HEK293T (cell line): ENCODE data around the gene RGS10.

Source experiments
- CTCF ChIA-PET: fragments of 350-600 bp; formaldehyde crosslinking; extraction: SDS; loops from one replicate; lab custom pipeline; 2021; ENCODE audit warnings: antibody characterized with exemption, inconsistent platforms; lab: Yijun Ruan, JAX
- POLR2A ChIA-PET: fragments of 350-600 bp; formaldehyde crosslinking; extraction: SDS; loops from one replicate; lab custom pipeline; 2020; ENCODE audit warnings: antibody characterized with exemption, inconsistent platforms; lab: Yijun Ruan, JAX
- DNase-seq: peaks from one replicate; pipeline ENCODE4 v3.0.0; 2012; ENCODE audit warnings: mixed read lengths; ENCODE audit errors: extremely low spot score
- ARNT ChIP-seq: fragments of 450-650 bp; IDR thresholded peaks from 2 replicates; pipeline ENCODE4 v1.6.1; 2017; ENCODE audit warnings: mild to moderate bottlenecking
- BHLHE40 ChIP-seq: fragments of 450-650 bp; IDR thresholded peaks from 2 replicates; pipeline ENCODE4 v1.6.1; 2016; ENCODE audit warnings: mild to moderate bottlenecking, moderate library complexity, borderline replicate concordance
- CTBP1 ChIP-seq: fragments of 450-650 bp; IDR thresholded peaks from 2 replicates; pipeline ENCODE4 v1.6.1; 2016; ENCODE audit warnings: borderline replicate concordance
- ELF4 ChIP-seq: fragments of 450-650 bp; IDR thresholded peaks from 2 replicates; pipeline ENCODE4 v1.6.1; 2017; ENCODE audit warnings: antibody characterized with exemption
- FOXA1 ChIP-seq: fragments of 450-650 bp; IDR thresholded peaks from 2 replicates; pipeline ENCODE4 v1.6.1; 2016; ENCODE audit warnings: mild to moderate bottlenecking
- FOXK2 ChIP-seq: fragments of 450-650 bp; IDR thresholded peaks from 2 replicates; pipeline ENCODE4 v1.6.1; 2016; ENCODE audit warnings: mild to moderate bottlenecking
- FOXM1 ChIP-seq: fragments of 450-650 bp; IDR thresholded peaks from 2 replicates; pipeline ENCODE4 v1.6.1; 2017; ENCODE audit warnings: mild to moderate bottlenecking, borderline replicate concordance
- HDGF ChIP-seq: fragments of 450-650 bp; IDR thresholded peaks from 2 replicates; pipeline ENCODE4 v1.6.1; 2017; ENCODE audit warnings: antibody characterized with exemption, borderline replicate concordance
- L3MBTL2 ChIP-seq: fragments of 450-650 bp; conservative IDR thresholded peaks from 2 replicates; pipeline ENCODE4 v1.6.1; 2016; ENCODE audit warnings: mild to moderate bottlenecking
- LEF1 ChIP-seq: fragments of 450-650 bp; IDR thresholded peaks from 2 replicates; pipeline ENCODE4 v1.6.1; 2017; ENCODE audit warnings: mild to moderate bottlenecking, borderline replicate concordance
- NFRKB ChIP-seq: fragments of 450-650 bp; IDR thresholded peaks from 2 replicates; pipeline ENCODE4 v1.6.1; 2016; ENCODE audit warnings: mild to moderate bottlenecking, moderate library complexity
- PKNOX1 ChIP-seq: fragments of 450-650 bp; IDR thresholded peaks from 2 replicates; pipeline ENCODE4 v1.6.1; 2016
- SP1 ChIP-seq: fragments of 450-650 bp; IDR thresholded peaks from 2 replicates; pipeline ENCODE4 v1.6.1; 2017
- SUZ12 ChIP-seq: fragments of 450-650 bp; IDR thresholded peaks from 2 replicates; pipeline ENCODE4 v1.6.1; 2016; ENCODE audit warnings: mild to moderate bottlenecking
- TARDBP ChIP-seq: fragments of 450-650 bp; IDR thresholded peaks from 2 replicates; pipeline ENCODE4 v1.6.1; 2016
- ZNF384 ChIP-seq: fragments of 450-650 bp; IDR thresholded peaks from 2 replicates; pipeline ENCODE4 v1.6.1; 2016

The RGS10 gene

GRCh38 chr10:119494236-119495020 lies 48.1 kb downstream of the RGS10 start:
- CTCF ChIA-PET = interaction anchor here (0.5 to 1.0 kb wide), 3 partner anchors 56 to 1870 kb away, joined by 3 to 4 read pairs (median 3); no protein-coding TSS in a partner anchor
- POLR2A ChIA-PET = interaction anchor here (2.0 kb wide), 1 partner anchor 48 kb away, joined by 6 read pairs; the partner anchor contains the start of gene RGS10
- no peak for DNase-seq
- TF ChIP-seq L3MBTL2 = no peak
- TF ChIP-seq TARDBP = no peak
- TF ChIP-seq FOXK2 = no peak
- no peak for TF ChIP-seq SP1
- TF ChIP-seq ZNF384 = no peak
- no peak for TF ChIP-seq NFRKB
- no peak for TF ChIP-seq LEF1
- TF ChIP-seq FOXA1 = no peak
- TF ChIP-seq HDGF = no peak
- TF ChIP-seq BHLHE40 = no peak
- TF ChIP-seq FOXM1 = no peak
- no peak for TF ChIP-seq CTBP1
- no peak for TF ChIP-seq SUZ12
- TF ChIP-seq ELF4 = no peak

DNA sequence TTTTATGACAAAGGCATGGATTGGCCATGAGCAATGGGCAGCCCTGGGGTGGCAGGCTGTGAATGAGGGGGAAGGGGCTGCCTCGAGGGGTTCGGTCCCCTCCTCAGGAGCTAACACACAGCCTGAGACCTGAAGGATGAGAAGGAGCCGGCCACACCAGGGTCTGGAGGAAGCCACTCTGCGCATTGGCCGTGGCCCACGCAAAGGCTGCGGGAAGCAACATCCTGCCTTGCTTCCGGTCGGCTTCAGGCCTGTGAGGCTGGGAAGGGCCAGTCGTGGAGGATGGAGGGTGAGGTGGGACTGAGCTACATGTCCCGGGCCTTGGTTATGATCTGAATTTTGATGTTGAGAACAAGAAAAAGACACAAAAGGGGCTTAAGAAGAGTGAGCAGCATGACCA lies 49.4 kb downstream of the RGS10 start:
- POLR2A ChIA-PET = interaction anchor here (2.0 kb wide), 1 partner anchor 50 kb away, joined by 6 read pairs; the partner anchor contains the start of gene RGS10
- CTCF ChIA-PET = interaction anchor here (0.6 kb wide), 1 partner anchor 72 kb away, joined by 3 read pairs; no protein-coding TSS in a partner anchor
- TF ChIP-seq BHLHE40 (no peak), FOXM1 (no peak), L3MBTL2 (no peak), PKNOX1 (no peak), ARNT (no peak), SUZ12 (no peak)
- no peak for DNase-seq

- POLR2A ChIA-PET = no interaction called here
- no peak for TF ChIP-seq ARNT
- no peak for TF ChIP-seq SP1
- TF ChIP-seq FOXM1 = no peak
- TF ChIP-seq LEF1 = no peak
- TF ChIP-seq SUZ12 = no peak
- TF ChIP-seq FOXA1 = no peak
- no peak for TF ChIP-seq FOXK2
- no peak for TF ChIP-seq ZNF384
- no peak for TF ChIP-seq PKNOX1
- no peak for TF ChIP-seq TARDBP
- no peak for TF ChIP-seq BHLHE40
- no peak for TF ChIP-seq CTBP1
- TF ChIP-seq NFRKB = no peak
- no peak for TF ChIP-seq HDGF
- no peak for TF ChIP-seq L3MBTL2
- CTCF ChIA-PET = interaction anchor here (0.6 kb wide), 1 partner anchor 71 kb away, joined by 3 read pairs; no protein-coding TSS in a partner anchor
- no peak for DNase-seq
Observed at GRCh38 chr10:119491966-119492757, 50.4 kb downstream of the RGS10 start.

DNA sequence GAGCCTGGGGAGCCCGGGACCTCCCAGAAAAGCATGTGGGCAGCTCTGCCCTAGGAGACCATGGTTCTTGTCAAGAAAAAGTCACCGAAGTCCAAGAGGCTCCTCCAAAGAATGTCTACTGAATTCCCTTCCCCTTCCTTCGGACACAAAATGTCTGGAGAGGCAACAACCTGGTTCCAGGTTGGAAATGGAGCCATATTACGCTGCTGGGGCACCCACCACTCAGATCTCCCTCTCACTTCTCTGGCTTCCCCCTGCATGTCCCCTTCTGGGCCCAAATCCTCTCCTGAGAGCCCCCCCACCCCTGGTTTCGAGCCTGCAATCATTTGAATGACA lies 52.6 kb downstream of the RGS10 start:
- DNase-seq = no peak
- CTCF ChIA-PET = interaction anchor here (0.8 to 1.2 kb wide), 7 partner anchors 10 to 291 kb away, joined by 3 to 6 read pairs (median 4); no protein-coding TSS in a partner anchor
- TF ChIP-seq CTBP1 (no peak), FOXM1 (no peak)
- POLR2A ChIA-PET = interaction anchor here (0.6 to 1.0 kb wide), 3 partner anchors 13 to 157 kb away, joined by 3 read pairs; no protein-coding TSS in a partner anchor

GRCh38 chr10:119488675-119489074 lies 53.8 kb downstream of the RGS10 start:
- TF ChIP-seq FOXK2 = no peak
- no peak for TF ChIP-seq PKNOX1
- TF ChIP-seq BHLHE40 = no peak
- no peak for TF ChIP-seq ARNT
- TF ChIP-seq NFRKB = no peak
- TF ChIP-seq HDGF = no peak
- no peak for TF ChIP-seq L3MBTL2
- TF ChIP-seq SP1 = no peak

More at GRCh38 chr10:119488675-119489074, 53.8 kb downstream of the RGS10 start:
- POLR2A ChIA-PET = no interaction called here
- CTCF ChIA-PET = interaction anchor here (0.6 to 1.3 kb wide), 3 partner anchors 9 to 290 kb away, joined by 3 to 6 read pairs (median 4); no protein-coding TSS in a partner anchor
- DNase-seq = no peak
